GM12872 (cell line): ENCODE data around the gene MAN2A1.

Experiments used
- TF ChIP-seq, protein P1 (sequence below): IDR thresholded peaks from 3 replicates; pipeline ENCODE4 v1.5.1; 2011; ENCODE audit warnings: low read depth, mild to moderate bottlenecking, low read length, moderate library complexity; ENCODE audit not compliant: insufficient read depth

MAN2A1 gene

GRCh38 chr5:109900911-109901627 is 211.3 kb downstream of the MAN2A1 start:
- TF ChIP-seq, protein P1, sequence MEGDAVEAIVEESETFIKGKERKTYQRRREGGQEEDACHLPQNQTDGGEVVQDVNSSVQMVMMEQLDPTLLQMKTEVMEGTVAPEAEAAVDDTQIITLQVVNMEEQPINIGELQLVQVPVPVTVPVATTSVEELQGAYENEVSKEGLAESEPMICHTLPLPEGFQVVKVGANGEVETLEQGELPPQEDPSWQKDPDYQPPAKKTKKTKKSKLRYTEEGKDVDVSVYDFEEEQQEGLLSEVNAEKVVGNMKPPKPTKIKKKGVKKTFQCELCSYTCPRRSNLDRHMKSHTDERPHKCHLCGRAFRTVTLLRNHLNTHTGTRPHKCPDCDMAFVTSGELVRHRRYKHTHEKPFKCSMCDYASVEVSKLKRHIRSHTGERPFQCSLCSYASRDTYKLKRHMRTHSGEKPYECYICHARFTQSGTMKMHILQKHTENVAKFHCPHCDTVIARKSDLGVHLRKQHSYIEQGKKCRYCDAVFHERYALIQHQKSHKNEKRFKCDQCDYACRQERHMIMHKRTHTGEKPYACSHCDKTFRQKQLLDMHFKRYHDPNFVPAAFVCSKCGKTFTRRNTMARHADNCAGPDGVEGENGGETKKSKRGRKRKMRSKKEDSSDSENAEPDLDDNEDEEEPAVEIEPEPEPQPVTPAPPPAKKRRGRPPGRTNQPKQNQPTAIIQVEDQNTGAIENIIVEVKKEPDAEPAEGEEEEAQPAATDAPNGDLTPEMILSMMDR, result no peak

- TF ChIP-seq, protein P1, result no peak
Observed at GRCh38 chr5:109901628-109901981, 211.9 kb downstream of the MAN2A1 start.

DNA sequence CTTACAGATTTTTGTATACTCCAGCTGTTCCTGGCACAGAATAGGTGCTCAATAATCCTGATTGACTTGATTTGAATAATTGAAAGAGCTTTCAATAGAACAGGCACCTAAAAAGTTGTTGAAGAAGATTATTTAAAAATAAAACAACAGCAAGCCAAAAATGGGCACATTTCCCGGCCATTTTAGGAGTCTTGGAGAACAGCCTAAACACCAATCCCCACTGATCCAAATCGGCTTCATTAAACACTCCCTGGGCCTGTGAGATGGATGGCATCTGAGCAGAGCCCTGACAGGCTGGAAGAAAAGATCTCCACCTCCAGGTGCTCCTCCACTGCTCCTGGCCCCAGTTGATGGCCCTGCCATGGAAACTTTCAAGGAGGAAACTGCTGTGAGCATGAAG is 213.3 kb downstream of the MAN2A1 start:
- TF ChIP-seq, protein P1, result no peak

DNA sequence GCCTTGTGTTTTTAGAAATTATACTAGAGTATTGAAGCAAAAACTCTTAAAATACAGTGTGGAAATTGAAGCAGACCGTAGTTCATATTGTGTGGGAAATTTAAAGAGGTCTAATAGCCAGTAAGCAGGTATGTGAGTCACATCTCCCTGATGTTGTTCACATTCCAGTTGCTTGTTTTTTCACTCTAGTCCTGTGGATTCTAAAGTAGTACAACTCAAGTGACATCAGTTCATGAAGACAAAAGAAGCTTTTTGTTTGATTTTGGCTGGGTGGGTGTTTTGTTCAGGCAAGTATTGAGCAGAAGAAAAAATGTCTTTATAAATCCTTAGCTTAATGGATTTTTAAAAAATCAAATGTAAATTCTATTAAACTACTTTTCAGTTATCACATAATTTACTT is 216.2 kb downstream of the MAN2A1 start:
- TF ChIP-seq, protein P1, result no peak

DNA sequence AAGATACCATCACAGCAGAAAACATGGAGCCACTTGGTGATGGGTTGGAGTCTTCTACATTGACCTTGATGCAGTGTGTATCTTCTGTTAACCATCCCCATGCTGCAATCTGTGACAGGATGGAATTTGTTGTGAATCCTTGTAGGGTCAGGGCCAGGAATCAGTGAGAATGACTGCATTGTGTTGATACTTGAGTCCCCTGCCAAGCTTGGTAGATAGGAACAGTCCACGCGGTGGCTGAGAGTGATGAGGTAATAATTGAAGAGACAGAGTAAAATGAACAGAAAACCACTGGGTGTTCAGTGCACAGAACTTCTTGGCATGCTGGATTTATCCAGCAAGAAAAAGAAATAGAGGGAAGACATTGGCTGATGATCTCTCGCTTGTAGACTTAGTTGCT is 217.5 kb downstream of the MAN2A1 start:
- TF ChIP-seq, protein P1, result no peak

- TF ChIP-seq, protein P1, result no peak
Observed at GRCh38 chr5:109907731-109908130, 218.0 kb downstream of the MAN2A1 start.

DNA sequence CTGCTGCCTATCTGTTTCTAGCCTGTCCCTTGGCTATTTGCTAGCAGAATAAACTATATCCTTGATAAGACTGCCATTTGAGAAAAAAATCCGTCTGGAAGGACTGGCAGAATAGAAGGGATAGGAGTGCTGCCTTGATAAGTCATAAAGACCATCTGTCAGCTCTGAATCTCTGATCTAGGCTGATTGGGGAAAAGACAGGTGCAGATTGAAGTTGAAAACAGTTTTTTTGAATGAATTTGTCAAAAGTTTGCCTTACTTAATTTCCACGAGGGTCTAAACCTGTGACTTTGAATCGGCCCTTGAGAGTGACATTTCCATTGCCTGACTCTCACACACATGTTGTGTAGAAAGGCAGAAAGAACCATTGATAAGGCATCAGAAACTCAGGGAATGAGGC is 218.6 kb downstream of the MAN2A1 start:
- TF ChIP-seq, protein P1, result no peak
